HG02642 (cell line): ENCODE results near the gene KXD1.
"Not testable (repeated sequence)": the region's sequence is repeated elsewhere in the genome, so short reads cannot be mapped to it uniquely, and the experiment has no call there.

Source experiments
- ATAC-seq: cut with Tn5 transposase; IDR thresholded peaks from one replicate; pipeline ENCODE4 v1.9.1; 2021; ENCODE audit warnings: mild to moderate bottlenecking; ENCODE audit not compliant: unreplicated experiment, poor library complexity

Gene KXD1

DNA sequence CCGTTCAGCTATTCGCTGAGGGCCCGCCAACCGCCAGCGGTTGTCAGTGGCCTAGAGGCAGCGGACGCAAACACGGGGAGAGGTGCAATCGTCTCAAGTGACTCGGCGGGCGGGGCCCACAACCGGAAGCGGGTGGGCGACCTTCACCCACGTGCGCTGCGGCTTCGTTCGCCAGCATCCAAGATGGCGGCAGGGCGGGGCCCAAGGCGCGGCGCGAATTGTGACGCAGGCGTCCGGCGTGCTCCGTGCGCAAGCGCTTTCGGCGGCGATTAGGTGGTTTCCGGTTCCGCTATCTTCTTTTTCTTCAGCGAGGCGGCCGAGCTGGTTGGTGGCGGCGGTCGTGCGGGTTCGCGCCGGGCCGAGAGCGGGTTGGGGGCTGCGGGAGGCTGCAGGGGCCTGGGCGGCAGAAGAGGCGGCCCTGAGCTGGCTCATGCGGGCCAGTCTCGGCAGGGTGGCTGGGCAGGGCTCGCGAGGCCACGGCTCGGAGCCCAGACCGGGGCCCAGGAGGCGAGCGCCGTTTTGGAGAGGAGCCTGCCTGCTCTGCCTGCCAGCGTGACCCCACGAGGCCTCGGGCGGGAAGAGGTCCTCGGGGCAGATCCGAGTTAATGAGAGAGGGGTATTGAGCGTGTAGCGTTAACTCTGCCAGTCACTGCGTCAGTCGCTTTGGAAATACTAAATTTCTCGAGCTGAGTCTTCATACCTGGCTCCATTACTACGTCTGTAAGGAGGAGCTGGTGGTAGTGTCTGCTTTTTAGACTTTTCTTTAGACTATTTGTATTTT is 14.1 kb downstream of the KXD1 start, which contains the start of gene UBA52:
Gene UBA52, plus strand, starts transcription at position 294 of the 781 bp plus-strand sequence. CDS start 1,444 bp downstream, outside the sequence.
- peak; percentile 92 for ATAC-seq

DNA sequence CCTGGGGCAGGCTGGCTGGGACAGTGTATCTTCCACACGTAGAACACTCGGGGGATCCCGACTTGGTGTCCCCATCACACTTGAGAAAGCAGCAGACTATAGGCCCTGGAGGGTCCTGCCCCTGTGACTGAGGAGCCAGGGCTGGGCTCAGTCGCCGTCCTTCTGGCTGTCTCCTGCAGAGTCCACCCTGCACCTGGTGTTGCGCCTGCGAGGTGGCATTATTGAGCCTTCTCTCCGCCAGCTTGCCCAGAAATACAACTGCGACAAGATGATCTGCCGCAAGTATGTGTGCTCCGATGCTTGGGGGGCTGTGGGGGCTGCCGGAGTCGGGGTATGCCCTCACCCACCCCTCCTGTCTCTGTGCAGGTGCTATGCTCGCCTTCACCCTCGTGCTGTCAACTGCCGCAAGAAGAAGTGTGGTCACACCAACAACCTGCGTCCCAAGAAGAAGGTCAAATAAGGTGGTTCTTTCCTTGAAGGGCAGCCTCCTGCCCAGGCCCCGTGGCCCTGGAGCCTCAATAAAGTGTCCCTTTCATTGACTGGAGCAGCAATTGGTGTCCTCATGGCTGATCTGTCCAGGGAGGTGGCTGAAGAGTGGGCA is 17.1 kb downstream of the KXD1 start:
- ATAC-seq, result no peak

DNA sequence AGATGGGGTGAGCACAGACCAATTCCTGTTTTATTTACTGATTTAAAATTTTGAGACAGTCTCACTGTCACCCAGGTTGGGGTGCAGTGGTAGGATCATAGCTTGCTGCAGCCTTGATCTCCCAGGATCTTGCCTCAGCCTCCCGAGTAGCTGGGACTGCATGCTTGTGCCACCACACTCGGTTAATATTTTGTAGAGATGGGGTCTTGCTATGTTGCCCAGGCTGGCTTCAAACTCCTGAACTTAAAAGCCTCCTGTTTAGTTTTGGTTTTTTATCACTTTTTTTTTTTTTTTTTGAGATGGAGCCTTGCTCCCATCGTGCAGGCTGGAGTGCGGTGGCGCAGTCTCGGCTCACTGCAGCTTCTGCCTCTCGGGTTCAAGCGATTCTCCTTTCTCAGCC is 18.7 kb downstream of the KXD1 start:
- ATAC-seq, result no peak

DNA sequence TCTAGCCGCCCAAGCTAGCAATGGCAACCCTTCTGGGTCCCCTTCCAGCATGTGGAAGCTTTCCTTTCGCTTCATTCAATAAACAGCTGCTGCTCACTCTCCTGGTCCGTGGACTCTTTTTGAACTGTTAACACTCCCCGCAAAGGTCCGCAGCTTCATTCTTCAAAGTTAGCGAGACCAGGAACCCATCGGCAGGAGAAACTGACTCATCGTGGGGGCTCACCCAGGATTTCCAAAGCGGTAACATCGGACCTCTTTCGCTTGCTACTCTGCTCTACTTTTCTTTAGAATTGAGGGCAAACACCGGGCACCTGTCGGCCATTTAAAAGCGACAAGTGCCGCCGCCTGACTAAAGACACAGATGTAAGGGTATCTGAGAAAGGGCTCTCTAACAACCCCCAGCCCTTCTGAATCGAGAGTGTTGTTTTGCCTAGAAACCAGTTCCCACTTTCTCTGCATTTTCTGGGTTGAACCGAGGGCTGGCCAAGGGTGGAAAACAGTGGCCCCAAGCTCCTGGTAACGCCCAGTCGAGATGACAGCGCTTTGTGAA is 19.8 kb downstream of the KXD1 start:
- no peak for ATAC-seq

- no peak for ATAC-seq
Observed at GRCh38 chr19:18580311-18580710, 22.6 kb downstream of the KXD1 start.

DNA sequence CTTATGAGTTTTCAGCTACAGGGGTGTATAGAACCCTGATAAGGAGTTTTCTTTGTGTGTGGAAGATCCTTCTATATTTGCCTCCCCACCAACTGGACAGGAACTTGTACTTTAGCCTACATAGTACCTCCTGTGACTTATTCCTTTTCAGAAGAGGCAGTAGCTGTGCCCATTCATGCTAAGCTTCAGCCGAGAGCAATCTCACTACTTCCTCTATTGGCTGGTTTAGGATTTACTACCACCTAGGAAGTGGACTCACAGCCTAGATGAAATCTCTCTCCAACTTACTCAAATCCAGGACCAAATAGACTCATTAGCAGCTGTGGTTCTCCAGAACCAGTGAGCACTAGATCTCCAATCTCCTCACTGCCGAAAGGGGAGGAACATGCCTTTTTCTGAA is 28.6 kb downstream of the KXD1 start:
- ATAC-seq, result no peak

- no peak for ATAC-seq
Observed at GRCh38 chr19:18587561-18587960, 29.9 kb downstream of the KXD1 start.

DNA sequence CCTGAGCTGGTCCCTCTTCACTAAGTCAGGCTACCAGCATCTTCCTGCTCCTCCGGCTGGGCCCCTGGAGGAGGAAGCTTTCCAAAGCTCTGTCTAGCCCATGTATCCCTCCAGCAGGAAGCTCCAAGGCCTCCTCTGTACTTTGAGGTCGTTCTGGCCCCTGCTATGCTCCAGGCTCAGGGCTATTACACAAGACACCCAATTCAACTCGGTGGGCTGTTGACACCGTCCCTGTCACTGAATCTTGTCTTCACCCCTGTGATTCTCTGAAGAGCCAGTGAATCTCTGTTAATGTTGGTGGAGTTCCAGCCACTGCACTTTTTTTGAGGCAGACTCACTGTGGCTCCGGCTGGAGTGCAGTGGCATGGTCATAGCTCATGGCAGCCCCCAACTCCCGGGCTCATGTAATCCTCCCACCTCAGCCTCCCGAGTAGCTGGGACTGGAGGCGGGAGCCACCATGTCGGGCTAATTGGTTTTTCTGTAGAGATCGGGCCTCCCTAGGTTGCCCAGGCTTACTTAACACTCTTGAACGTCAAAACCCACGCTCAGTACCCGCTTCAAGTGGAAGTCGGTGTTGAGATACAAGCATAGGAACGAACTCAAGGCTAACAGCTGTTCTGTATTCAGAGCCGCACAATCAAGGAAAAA is 30.4 kb downstream of the KXD1 start:
- ATAC-seq, result no peak

- ATAC-seq, result peak; percentile 81
Observed at GRCh38 chr19:18588611-18589379, 31.1 kb downstream of the KXD1 start, which contains the start of gene REX1BD. Gene REX1BD, plus strand, starts transcription at chr19:18588798. Its CDS starts 4 bp downstream, at chr19:18588802.

DNA sequence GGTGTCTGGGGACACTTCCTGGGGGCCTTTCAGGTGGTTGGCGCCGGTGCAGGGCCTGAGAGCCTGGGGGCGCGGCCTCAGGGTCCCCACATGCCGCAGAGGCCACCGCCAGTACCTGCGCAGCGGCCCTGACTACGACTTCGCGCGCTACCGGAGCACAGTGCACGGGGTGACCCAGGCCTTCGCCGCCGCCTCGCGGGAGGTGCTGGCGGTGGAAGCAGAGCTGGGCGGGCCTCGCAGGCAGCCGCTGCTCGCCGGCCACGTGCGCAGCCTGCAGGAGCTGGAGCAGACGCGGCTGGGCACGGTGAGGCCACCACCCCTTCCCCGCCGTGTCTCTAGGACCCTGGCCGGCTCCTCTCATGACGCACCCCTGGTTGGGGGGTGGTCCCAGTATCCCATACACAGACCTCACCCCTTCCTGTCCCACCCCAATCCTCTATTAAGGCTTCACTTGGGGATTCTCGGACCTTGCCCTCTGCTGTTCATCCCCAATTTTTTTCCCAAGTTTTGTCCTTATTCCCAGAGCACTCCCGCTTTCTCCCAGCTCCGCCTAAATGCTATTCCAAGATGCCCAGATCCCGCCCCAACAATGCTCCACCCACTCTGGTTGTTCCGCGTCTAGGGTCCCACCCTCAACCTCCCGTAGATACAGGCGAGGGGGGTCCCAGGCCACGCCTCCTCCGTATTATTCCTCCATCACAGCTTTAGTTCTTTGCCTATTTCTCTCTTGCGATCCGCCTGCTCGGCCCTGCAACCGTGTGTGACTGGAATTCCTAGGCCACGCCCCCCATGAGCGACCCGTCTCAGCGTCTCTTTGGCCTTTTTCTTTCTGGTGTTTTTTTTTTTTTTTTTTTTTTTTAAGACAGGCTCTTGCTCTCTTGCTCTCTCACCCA is 32.0 kb downstream of the KXD1 start:
- peak; percentile 40 for ATAC-seq

- no peak for ATAC-seq
Observed at GRCh38 chr19:18590273-18591272, 32.9 kb downstream of the KXD1 start.

DNA sequence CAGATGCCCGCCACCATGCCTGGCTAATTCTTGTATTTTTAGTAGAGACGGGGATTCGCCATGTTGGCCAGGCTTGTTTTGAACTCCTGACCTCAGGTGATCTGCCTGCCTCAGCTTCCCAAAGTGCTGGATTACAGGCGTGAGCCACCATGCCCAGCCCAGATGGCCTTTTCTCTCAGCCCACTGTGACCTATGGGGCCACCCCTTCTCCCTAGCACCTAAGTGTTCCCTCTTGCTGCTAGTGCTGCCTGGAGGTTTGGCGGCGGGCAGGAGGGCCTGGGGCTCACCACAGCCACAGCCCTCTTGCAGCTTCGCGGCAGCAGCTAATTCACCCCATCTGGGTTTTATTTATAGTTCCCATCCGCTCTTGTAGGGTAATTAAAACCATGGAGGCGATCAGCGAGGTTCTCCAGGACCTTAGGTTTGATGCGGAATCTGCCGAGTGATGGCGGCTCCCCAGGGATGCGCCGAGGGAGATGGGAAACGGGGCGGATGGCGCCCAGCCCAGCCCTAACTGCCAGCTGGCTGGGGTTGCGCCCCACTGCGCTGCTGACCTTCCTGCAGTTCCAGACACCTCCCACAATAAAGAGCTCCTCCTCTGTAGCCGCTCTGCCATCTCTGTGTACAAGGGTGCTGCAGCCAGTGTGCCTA is 34.2 kb downstream of the KXD1 start:
- no peak for ATAC-seq

- not testable (repeated sequence) for ATAC-seq
Observed at GRCh38 chr19:18592732-18593131, 35.1 kb downstream of the KXD1 start.

GRCh38 chr19:18593367-18594095 is 35.9 kb downstream of the KXD1 start:
- ATAC-seq, result no peak

GRCh38 chr19:18594096-18594823 is 36.6 kb downstream of the KXD1 start:
- ATAC-seq, result peak; percentile 74

GRCh38 chr19:18594824-18595373 is 37.2 kb downstream of the KXD1 start:
- peak; percentile 5 for ATAC-seq
